ENCODE results near the gene IYD.
A peak's percentile ranks its signal among the peaks of the same experiment; 100 is the strongest.
"Not testable (repeated sequence)": the region's sequence is repeated elsewhere in the genome, so short reads cannot be mapped to it uniquely, and the experiment has no call there.

IYD gene

GRCh38 chr6:150352321-150353296 lies 16.2 kb upstream of the IYD start:
- DNase-seq = no peak

DNA sequence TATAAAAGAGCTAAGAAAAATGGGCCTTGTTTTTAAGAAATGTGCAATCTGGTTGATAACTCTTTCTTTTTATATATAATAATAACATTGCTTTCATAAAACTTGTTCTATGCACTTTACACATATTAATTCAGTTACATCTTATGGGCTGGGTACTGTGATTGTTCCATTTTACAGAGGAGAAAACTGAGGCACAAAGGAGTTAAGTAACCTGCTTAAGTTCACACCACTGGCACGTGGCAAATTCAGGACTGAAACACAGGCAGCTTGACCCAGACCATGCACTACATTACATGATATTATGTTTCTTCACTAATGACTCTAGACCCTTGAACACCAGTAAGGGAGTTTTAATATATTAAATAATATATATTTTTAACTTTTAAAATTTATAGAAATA lies 15.4 kb upstream of the IYD start:
- no peak for DNase-seq

DNA sequence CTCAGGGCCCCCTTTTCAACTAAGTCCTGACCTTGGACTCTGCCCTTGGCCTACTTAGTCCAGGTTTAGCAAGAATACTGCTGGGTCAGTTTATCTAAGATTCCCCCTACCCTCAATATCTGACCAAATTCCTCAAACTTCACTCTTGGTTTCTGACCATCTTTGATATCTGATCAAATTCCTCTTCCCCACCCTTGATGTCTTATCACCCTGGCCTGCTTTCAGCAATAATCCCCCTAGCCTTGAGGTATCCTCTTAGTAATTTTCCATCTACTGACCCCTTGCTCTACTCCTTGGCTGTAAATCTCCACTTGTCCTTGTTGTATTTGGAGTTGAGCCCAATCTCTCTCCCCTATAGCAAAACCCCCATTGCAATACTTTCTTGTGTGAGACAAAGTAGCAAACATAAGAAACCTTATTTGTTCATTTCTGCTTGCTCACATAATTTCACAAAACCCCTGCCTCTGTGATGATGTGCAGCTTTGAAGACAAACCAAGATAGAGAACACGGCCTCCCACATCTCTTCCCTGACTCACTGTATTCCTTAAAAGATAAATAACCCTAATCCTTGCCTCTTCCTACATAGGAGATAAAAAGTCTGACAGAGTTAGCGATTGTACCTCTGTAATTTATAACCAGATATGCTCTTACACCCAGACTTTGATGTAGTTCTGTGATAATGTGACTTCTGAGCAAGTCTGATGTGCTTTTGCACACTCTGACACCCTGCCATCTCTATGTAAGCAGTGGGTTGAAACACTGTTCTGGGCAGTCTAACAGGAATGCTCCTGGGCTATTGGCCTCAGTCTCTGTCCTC lies 13.8 kb upstream of the IYD start:
- DNase-seq = no peak

DNA sequence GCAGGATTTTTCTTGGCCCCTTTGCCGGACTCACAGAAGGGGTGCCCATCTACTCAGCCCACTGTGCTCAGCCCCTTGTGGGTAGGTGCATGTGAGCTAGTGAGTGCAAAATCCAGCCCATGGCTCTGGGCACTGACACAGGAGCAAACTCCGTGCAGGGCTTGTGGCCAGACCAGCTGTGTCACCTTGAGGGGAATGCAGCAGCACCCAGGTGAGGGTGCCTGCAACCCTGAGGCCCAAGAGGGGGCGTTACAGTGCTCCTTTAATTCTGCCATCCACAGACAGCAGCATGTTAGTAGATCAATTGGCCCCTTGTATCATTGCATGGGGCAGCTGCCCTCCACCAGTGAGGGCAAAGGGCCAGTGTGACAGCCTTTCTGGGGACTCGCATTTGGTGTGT lies 12.9 kb upstream of the IYD start:
- no peak for DNase-seq

DNA sequence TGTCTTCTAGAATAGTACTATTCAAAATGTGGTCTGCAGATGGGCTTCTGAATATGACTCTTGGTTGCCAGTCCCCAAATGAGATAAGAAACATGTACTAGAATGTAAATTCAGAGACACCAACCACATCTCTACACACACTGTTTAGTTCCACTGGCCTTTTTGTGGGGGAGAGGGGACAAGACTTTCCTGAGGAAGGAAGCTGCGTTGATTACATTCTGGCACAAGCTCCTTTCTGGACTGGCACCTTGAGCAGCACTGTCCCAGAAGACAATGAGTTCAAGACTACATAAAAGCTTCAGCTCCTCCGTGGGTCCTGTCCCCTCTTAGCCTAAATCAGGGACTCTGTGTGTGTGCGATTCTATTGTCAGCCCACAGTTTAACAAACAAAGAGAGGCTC lies 6.9 kb upstream of the IYD start:
- no peak for DNase-seq

- DNase-seq = peak in 1 of 2 experiments; percentile 32
Observed at GRCh38 chr6:150363733-150364132, 5.1 kb upstream of the IYD start.

DNA sequence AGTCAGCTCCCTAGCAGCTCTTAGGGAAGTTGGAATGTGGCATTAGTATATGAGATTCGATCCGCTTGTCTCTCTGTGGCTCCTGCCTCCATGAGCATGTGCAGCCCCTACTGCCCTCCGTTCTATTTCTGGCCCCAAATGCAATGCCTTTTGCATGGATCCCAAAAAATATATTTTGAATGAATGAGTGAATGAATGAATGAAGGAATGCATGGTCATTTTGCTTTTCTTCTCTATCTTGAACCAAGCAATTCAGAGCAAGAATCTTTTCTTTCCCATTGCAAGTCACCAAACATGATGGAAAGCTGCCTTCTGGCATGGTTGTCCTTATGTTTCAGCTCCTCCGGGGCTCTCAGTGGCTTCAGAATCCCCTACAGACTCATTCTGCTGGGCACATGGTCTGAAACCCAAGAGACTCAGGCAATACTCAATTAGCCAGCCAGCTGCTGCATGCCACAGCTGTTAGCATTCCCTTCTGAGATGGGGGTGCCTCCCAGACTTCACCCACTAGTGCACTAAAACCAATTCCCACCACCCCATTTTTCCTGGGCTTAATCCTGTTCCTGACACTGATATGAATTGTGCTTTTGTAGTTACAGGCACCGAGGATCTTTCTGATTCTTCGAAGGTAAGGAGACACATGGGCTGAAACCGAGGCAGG lies 2.6 kb upstream of the IYD start:
- peak in 1 of 2 experiments; percentile 63 for DNase-seq

GRCh38 chr6:150369408-150369807 lies 596 bp downstream of the IYD start:
- no peak for DNase-seq

DNA sequence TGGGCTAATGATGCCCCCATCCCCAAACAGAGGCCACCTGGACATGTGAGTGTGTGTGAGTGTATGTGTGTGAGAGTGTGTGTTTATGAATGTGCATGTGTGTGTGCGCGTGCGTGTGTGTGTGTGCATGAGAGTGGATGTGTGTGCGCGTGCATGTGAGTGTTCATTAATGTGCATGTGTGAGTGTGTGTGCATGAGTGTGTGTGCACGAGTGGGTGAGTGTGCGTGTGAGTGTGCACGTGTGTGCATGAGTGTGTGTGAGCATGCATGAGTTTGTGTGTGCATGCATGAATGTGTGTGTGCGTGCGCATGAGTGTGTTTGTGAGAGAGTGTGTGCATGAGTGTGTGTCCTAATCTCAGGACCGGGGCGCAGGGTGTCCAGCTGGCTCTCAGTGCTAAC lies 1.3 kb downstream of the IYD start:
- DNase-seq = peak in 1 of 2 experiments; percentile 8

DNA sequence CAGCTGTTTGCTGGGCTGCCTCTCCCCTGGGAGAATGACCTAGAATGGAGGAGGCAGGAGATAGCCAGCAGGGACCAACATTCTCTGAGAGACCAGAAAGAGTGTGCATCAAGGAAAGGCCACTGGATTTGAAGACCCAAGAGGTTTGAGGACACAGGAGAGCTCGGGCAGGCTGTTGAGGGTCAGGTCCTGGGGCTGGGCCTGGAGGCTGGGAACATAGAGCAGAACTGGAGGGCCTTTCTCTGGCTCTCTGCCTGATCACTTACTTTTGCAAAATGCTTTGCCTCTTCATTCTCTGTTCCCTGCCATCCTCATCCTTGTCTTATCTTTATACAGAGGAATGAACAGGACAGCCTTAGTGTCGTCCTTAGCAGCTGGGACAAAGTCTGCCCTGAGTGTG lies 2.5 kb downstream of the IYD start:
- no peak for DNase-seq

- no peak for DNase-seq
Observed at GRCh38 chr6:150372051-150372450, 3.2 kb downstream of the IYD start.

DNA sequence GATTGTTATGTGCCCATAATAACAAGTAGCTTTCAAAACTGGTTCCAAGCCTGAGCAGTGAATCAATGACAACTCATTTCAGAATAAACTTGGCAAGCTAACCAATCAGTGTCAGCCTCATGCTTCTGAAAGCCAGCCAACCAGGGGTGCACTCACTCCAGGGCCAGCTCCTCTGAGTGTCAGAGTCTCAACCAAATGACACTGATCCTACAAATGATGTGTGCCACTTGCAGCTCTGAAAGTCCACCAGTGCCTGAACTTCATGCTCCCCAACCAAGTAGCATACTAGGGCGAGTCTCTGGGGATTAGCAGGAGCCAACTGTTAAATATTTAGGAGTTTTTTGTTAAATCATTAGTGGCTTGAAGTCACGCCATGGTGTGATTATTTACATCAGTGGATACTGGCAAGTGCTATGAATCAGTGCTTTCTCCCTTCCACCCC lies 4.5 kb downstream of the IYD start:
- no peak for DNase-seq

DNA sequence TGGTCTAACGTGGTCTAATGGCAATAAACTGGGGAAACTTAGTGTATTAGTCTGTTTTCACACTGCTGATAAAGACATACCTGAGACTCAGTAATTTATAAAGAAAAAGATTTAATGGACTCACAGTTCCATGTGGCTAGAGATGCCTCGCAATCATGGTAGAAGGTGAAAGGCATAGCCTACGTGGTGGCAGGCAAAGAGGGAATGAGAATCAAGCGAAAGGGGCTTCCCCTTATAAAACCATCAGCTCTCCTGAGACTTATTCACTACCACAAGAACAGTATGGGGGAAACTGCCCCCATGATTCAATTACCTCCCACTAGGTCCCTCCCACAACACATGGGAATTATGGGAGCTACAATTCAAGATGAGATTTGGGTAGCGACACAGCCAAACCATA lies 5.5 kb downstream of the IYD start:
- DNase-seq = not testable (repeated sequence)

DNA sequence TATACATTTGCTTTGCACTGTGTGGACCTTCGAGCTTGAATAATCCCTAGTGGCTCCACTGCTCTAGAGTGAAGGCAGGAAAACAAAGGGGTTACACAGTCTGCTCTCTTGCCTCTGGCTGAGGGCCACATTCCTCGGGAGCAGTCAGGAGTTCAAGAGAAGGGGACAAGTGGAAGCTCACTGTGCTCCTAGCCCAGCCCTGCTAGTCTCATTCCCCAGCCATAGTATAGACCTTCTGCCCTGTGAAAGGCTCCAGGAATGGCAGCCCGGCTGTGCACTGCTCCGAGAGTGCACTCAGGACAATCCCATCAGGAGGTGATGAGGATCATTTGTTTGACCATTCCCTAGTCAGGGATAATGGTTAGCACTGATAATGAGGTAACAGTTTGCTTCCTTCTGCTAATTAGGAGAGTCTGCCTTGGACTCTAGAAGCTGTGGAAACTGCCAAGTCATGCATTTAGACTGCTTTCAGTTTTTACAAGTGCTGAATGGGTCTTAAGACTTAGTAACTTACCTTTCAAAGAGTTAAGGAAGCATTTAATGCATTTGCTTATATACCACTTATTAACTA lies 8.5 kb downstream of the IYD start:
- DNase-seq = no peak

DNA sequence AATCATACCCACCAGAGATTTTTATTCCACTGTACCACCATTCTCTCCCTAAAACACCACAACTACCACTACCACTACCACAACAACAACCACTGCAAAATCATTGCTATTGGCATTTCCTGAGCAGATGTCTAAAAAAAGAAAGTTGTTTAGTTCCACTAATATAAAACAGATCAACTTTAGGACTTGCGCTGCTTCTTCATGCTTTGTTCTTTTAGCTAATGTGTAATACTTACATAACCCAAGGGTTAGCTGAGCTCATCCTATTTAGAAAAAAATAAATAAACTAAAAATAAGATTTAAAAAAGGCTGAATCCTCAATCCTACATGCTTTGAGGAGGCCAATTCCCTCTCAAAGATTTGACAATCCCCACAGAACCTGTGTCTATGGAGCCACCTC lies 11.4 kb downstream of the IYD start:
- no peak for DNase-seq

DNA sequence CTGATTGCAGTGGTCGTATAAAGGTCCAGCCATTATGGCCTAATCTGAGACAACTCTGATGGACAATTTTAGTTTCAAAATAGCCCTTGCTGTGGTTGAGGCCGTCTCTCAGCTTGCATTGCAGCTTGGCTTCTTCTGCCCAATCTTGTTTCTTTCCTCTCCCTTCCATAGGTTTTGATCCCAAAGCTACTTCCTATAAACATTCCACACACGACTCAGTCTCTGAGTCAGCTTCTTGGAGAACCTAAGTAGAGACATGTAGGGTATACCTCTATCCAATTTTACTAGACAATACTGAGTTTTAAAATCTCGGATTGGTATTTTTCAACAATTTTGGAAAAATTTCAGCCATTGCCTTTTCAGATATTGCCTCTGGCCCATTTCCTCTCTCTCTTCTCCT lies 13.4 kb downstream of the IYD start:
- DNase-seq = no peak

DNA sequence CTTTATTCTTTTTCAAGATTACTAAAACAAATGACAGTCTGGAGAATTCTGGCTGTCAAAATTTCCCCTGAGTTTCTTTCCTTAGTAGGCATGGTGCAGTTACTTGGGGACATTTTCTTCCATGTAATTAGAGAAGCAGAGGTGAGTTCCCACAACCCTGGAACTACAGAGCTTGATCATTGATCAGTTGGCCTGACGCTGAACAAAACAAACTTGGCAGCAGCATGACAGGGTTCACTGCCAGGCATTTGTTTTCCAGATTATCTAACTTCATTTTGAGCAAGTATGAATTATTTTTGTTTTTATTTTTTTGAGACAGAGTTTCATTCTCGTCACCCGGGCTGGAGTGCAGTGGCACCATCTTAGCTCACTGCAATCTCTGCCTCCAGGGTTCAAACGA lies 22.6 kb downstream of the IYD start:
- no peak for DNase-seq

DNA sequence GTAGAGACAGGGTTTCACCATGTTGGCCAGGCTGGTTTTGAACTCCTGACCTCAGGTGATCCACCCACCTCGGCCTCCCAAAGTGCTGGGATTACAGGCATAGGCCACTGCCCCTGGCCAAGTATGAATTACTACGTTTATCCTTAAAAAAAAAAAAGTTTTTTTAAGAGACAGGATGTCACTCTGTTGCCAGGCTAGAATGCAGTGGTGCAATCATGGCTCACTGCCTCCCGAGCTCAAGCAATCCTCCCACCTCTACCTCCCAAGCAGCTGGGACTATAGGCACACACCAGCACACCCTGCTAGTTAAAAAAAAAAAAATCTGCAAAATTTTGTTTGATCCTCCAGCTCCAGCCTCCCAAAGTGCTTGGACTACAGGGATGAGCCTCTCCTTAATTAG lies 23.1 kb downstream of the IYD start:
- no peak for DNase-seq

GRCh38 chr6:150392452-150393220 lies 23.8 kb downstream of the IYD start:
- DNase-seq = no peak

DNA sequence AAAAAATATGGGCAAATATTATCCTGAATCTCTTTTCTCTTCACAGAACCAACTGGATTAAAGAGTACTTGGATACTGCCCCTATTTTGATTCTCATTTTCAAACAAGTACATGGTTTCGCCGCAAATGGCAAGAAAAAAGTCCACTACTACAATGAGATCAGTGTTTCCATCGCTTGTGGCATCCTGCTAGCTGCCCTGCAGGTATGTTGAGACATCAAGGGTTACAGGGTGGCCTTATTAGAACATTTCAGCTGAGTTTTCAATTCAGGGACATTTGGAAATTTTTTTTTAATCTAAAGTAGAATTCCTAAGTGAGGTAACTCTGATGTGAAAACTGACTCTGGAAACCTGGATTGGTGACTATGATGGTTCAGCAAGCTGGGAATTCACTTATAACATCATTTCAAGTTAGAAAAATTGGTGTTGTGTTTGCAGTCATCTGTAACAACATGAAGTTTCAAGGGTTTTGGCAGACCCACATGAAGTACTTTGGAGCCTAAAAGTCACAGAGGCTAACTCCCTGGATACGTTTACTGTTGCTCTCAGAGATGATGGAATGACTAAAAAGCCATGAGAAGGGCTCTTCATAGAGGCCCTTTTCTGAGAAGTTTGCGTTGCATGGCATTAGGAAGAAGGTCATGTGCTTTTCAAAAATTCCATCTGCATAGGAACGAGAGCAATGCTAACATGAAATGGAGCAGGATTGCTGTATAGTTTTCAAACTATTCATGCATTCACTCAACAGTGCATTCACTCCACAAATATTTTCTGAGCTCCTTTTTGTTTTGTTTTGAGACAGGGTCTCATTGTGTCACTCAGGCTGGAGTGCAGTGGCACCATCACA lies 25.5 kb downstream of the IYD start:
- no peak for DNase-seq

GRCh38 chr6:150394899-150395295 lies 26.1 kb downstream of the IYD start:
- DNase-seq = no peak

Measured in NCI-H524 (cell line).